Measurements from ENCODE around the gene TRABD2B.

DNA sequence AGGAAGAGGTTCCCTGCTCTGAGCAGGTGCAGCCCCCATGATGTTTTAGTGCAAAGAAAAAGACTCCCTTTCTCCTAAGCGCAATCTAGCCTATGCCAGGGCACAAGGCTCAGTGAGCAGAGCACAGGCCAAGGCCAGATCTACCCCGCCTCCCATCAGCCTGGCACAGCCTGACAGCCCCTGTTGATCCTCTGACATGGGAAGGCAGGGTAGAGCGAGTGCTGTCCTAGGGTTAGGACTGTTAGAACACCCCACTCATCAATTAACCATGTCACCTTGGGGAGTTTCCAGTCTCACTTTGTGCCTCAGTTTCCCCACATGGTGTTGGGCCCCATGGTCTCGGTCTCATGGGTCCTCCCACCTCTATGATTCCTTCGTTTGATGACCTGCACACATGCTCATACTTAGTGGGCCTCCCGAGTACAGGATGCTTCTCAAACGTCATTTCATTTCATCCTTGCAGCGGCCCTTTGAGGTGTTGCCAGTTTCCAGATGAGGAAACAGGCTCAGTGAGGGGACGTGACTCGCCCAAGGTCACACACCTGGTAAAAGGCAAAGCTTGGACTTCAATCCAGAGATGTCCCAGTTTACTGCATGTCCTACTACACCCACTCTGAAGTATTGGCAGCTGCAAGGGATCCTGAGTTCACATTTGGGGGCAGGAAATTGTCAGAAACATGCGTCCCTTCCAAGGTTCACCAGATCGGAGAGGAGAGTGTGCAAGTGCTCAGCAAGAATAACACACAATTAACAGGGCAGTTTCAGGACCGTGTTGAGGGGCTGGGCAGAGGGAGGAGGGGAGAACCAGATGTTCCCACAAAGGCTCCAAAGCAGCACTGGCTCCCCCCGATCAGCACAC is 213.3 kb downstream of the TRABD2B start:
- TF ChIP-seq YY1 (IDR thresholded peaks at IDR 0.05) (no peak), EGR1 (IDR thresholded peaks at IDR 0.05; ENCODE audit: low read depth in 2 of 2) (no peak), TAF1 (conservative IDR thresholded peaks at IDR 0.05) (no peak), GABPA (IDR thresholded peaks at IDR 0.05 in 1 of 2, conservative IDR thresholded peaks at IDR 0.05 in 1 of 2) (no peak), JUND (IDR thresholded peaks at IDR 0.05) (no peak)
- TF ChIP-seq, protein P1, sequence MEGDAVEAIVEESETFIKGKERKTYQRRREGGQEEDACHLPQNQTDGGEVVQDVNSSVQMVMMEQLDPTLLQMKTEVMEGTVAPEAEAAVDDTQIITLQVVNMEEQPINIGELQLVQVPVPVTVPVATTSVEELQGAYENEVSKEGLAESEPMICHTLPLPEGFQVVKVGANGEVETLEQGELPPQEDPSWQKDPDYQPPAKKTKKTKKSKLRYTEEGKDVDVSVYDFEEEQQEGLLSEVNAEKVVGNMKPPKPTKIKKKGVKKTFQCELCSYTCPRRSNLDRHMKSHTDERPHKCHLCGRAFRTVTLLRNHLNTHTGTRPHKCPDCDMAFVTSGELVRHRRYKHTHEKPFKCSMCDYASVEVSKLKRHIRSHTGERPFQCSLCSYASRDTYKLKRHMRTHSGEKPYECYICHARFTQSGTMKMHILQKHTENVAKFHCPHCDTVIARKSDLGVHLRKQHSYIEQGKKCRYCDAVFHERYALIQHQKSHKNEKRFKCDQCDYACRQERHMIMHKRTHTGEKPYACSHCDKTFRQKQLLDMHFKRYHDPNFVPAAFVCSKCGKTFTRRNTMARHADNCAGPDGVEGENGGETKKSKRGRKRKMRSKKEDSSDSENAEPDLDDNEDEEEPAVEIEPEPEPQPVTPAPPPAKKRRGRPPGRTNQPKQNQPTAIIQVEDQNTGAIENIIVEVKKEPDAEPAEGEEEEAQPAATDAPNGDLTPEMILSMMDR (IDR thresholded peaks at IDR 0.05; ENCODE audit: low read depth, low read length, missing input control) = no peak
- TF ChIP-seq, protein P2, sequence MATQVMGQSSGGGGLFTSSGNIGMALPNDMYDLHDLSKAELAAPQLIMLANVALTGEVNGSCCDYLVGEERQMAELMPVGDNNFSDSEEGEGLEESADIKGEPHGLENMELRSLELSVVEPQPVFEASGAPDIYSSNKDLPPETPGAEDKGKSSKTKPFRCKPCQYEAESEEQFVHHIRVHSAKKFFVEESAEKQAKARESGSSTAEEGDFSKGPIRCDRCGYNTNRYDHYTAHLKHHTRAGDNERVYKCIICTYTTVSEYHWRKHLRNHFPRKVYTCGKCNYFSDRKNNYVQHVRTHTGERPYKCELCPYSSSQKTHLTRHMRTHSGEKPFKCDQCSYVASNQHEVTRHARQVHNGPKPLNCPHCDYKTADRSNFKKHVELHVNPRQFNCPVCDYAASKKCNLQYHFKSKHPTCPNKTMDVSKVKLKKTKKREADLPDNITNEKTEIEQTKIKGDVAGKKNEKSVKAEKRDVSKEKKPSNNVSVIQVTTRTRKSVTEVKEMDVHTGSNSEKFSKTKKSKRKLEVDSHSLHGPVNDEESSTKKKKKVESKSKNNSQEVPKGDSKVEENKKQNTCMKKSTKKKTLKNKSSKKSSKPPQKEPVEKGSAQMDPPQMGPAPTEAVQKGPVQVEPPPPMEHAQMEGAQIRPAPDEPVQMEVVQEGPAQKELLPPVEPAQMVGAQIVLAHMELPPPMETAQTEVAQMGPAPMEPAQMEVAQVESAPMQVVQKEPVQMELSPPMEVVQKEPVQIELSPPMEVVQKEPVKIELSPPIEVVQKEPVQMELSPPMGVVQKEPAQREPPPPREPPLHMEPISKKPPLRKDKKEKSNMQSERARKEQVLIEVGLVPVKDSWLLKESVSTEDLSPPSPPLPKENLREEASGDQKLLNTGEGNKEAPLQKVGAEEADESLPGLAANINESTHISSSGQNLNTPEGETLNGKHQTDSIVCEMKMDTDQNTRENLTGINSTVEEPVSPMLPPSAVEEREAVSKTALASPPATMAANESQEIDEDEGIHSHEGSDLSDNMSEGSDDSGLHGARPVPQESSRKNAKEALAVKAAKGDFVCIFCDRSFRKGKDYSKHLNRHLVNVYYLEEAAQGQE (IDR thresholded peaks at IDR 0.05) = no peak
- TF ChIP-seq, protein P3, sequence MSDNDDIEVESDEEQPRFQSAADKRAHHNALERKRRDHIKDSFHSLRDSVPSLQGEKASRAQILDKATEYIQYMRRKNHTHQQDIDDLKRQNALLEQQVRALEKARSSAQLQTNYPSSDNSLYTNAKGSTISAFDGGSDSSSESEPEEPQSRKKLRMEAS (IDR thresholded peaks at IDR 0.05) = no peak
- TF ChIP-seq, protein P4, sequence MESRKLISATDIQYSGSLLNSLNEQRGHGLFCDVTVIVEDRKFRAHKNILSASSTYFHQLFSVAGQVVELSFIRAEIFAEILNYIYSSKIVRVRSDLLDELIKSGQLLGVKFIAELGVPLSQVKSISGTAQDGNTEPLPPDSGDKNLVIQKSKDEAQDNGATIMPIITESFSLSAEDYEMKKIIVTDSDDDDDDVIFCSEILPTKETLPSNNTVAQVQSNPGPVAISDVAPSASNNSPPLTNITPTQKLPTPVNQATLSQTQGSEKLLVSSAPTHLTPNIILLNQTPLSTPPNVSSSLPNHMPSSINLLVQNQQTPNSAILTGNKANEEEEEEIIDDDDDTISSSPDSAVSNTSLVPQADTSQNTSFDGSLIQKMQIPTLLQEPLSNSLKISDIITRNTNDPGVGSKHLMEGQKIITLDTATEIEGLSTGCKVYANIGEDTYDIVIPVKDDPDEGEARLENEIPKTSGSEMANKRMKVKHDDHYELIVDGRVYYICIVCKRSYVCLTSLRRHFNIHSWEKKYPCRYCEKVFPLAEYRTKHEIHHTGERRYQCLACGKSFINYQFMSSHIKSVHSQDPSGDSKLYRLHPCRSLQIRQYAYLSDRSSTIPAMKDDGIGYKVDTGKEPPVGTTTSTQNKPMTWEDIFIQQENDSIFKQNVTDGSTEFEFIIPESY (IDR thresholded peaks at IDR 0.05) = no peak
